RPMI7951 (cell line): ENCODE measurements around the gene CAVIN2. TPM values are rescaled to one million over a fixed set of nuclear protein-coding genes. Genes with fewer than 3 reads are reported as not detected.
"Not testable (repeated sequence)": the region's sequence is repeated elsewhere in the genome, so short reads cannot be mapped to it uniquely, and the experiment has no call there.

Experiments used
- DNase-seq: peaks from one replicate; pipeline ENCODE4 v3.0.0-alpha.2; 2012; ENCODE audit warnings: low read depth
- total RNA-seq: library from RNA; depleted of rRNA; stranded (reverse); fragments of >200 nt; shearing (Covaris generic); gene quantifications from 2 replicates; pipeline ENCODE4 v1.2.3, GENCODE V29; 2014; rRNA removed

Gene CAVIN2
- total RNA-seq, 1 experiment from 2014 or later = not detected

GRCh38 chr2:191800874-191801273, 46.0 kb downstream of the CAVIN2 start:
- no peak for DNase-seq

DNA sequence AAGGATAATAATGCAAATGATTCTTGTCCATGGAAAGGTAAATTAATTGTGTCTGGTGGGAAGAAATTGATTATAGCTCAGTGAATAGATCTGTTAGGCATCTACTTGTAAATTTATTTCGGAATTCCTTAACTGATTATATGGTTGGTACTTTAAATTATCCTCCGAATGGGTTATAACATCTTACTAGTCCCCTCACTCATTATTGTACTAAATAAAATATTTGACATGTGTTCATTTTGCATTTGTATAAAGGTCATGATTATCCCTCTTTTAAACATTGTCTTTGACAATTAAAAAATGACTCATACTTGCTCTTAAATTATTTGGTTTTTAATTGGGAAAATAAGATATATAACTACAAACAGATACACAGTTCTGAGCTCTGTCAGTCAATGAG, 47.4 kb downstream of the CAVIN2 start:
- DNase-seq = no peak

DNA sequence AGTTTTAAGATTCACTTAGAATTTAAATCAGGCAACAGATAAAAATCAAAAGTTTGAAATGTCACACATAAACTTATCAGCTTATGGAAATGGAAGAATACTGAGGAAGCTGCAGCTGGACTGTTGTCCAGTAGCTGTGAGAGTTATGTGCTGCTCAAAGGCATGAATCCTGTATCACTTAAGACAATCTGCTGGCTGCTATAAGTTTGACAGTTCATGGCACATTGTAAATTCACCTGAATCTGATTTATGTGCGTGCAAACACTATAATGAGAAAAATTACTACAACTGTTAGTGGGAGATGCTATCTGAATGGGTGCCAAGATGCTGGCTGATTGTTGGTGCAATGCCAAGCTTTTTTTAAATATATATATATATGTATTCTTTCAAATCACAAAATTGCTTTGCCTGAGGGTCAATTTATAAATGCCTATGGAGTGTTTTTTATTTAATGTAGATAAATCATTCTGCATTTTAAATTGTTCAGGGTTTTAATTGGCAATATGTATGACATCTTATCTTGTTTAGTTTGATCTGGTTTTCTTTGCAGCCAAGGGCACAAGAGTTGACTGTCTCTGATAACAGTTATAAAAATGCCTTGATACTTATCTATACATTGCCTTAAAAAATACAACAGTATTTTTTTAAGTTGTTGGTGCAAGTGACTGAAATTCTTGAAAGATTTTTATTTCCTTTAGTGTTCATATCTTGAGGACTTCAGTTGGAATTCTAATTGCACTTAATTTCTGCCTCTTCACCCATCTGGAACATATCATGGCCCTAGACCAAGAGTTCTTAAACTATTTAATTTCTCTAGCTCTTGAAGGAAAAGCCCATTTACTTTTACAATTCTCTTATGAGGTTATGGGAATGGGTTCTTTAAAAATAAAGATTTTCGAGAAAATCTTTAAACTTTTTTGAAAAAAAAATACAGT, 48.7 kb downstream of the CAVIN2 start:
- no peak for DNase-seq

DNA sequence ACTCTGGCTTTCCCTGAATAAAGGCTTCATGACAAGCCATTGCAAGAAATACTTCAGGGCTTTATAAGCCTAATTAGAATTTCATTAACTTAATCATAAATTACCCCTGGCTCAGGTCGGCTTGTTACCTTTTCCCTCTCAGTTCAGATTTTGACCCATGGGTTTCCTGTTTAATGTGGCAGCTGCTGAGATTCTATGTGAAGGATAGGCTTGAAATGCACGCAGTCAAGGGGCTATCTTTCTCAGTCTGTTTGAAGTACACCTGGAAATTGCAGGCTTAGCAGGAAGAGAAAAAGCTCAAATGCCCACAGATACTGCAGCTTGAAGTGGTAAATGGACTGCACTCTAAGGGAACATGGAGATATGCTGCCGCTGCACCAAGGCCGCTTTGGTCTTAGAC, 49.4 kb downstream of the CAVIN2 start:
- DNase-seq = no peak

GRCh38 chr2:191795715-191796114, 51.2 kb downstream of the CAVIN2 start:
- DNase-seq = peak; percentile 8

DNA sequence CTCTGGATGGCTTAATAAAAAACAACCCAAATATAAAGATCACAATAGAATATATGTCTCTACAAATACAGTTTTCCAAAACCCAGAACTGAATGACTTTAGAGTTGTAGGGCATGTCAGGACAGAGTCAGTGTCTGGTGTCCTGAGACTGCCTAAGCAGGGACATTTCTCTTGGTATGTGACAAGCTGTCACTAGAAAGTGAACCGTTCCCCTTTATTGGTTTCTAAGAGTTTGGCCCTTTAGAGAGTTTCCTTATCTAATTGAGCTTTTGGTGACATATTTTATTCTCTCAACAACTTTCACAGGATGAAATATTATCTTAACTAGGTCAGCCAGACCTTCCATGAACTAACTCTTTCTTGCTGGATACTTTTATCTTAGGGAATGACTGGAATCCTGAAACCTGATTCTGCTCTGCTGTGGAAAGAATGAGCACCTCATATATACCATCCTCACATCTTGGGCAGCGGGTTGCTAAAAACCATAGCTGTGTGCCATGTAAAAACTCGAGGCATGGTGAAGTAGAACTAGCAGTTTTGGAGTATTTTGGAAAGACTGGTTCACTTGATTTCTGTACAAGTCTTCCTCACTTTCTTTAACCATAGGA, 54.8 kb downstream of the CAVIN2 start:
- no peak for DNase-seq

GRCh38 chr2:191790737-191791136, 56.2 kb downstream of the CAVIN2 start:
- no peak for DNase-seq

GRCh38 chr2:191789796-191790195, 57.1 kb downstream of the CAVIN2 start:
- peak; percentile 18 for DNase-seq

DNA sequence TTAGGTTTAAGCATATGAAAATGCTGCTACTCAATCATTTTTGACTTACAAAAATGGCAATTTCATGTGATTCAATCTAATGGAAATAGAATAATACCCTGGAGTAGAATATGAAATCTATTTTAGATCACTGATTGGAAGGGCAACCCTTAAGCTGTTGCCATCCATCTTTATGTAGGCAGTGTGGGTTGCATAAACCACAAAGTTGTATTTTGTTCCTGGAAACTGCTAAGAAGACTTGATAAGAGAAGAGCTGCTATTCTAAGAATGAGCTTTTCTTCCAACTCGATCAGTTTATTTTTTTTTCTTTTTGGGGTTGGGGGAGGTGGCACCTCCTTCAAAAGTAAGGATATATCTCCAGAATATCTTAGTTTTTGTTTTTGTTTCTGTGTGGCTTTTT, 60.2 kb downstream of the CAVIN2 start:
- no peak for DNase-seq

GRCh38 chr2:191785651-191786050, 61.2 kb downstream of the CAVIN2 start:
- not testable (repeated sequence) for DNase-seq

Other genes with a start within 250 kb of the CAVIN2 start
- 19.4 and 24.5 TPM in 2 replicates for gene NABP1, start 169.0 kb downstream of the CAVIN2 start, total RNA-seq